ENCODE results near the gene STK32C. TPM values are rescaled to one million over a fixed set of nuclear protein-coding genes. Genes with fewer than 3 reads are reported as not detected.

The STK32C gene
- total and polyA plus RNA-seq, 4 donors = 4.9 to 12.4 (median 9.7) TPM

DNA sequence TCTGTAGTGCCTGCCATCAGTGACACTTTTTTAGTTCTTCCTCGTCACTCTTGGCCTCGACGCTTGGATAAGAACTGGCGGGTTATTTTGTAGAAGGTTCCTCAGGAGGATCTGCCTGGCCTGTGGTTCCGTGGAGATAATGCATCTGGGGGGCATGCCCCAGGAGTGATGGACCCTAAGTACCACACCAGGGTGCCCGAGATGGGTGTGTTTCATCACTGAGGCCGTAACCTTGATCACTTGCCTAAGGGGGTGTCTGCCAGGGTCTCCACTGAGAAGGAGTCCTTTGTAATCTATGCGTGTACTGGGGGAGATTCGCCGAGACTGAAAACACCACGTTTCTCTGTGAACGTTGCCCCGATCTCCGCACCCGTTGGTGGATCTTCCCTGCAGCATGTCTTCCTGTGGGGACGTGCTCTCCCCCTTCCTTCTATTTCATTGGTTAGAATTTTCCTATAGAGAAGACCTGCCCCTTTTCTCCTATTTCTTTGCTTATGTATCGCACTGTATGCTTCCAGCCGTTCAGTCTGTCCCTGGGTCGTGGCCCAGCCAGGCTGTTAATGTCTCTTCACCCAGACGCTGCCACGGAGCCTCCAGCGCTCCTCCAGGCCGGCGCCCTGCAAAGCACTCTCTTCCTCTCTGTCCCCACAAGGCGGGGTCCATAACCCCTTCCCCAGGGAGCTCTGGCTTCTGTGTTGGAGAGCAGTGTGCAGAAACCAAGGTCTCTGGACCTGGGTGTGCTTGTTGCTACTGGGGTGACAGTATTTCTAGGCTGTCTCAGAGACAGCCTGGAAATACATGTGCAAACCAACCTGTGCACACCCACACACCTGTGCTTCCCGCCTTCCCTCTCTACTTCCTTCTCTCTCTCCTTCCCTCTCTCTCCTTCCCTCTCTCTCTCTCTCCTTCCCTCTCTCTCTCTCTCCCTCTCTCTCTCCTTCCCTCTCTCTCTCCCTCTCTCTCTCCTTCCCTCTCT, 135.4 kb downstream of the STK32C start:
- ATAC-seq (ENCODE audit: low FRiP score) = no peak
- Histone ChIP-seq H3K9me3 (ENCODE audit: control insufficient read depth, low read length) (no peaks in the 10 kb centered on the region), H3K27me3 (ENCODE audit: control insufficient read depth in 1 of 2, insufficient read depth in 2 of 2, low read length in 1 of 2) (no peaks in the 10 kb centered on the region), H3K36me3 (ENCODE audit: control insufficient read depth in 1 of 2, insufficient read depth in 2 of 2, low read length in 1 of 2) (no peaks in the 10 kb centered on the region), H3K4me3 (ENCODE audit: low read length in 2 of 2) (no peak overlapping the region), H3K27ac (ENCODE audit: low read depth in 1 of 2, low read length in 2 of 2) (no peak overlapping the region), H3K4me1 (ENCODE audit: control insufficient read depth in 1 of 2, insufficient read depth in 2 of 2, low read length in 2 of 2) (no peaks in the 10 kb centered on the region)
- 60 to 66% methylated on average over 26 of the region's 26 CpGs for WGBS, 2 donors
- intact Hi-C loops (cut with DNase I) = no loop called here
- DNase-seq = peak; percentile 29 to 52

GRCh38 chr10:132170561-132171361, 137.0 kb downstream of the STK32C start:
- no peaks in the 10 kb centered on the region for H3K27me3 ChIP-seq (ENCODE audit: control insufficient read depth in 1 of 2, insufficient read depth in 2 of 2, low read length in 1 of 2)
- DNase-seq (peak; percentile 26 to 69), ATAC-seq (ENCODE audit: low FRiP score) (no peak)
- H3K27ac ChIP-seq (ENCODE audit: low read depth in 1 of 2, low read length in 2 of 2) = no peak overlapping the region
- H3K36me3 ChIP-seq (ENCODE audit: control insufficient read depth in 1 of 2, insufficient read depth in 2 of 2, low read length in 1 of 2) = no peaks in the 10 kb centered on the region
- H3K4me1 ChIP-seq (ENCODE audit: control insufficient read depth in 1 of 2, insufficient read depth in 2 of 2, low read length in 2 of 2) = no peaks in the 10 kb centered on the region
- H3K4me3 ChIP-seq (ENCODE audit: low read length in 2 of 2) = no peak overlapping the region
- H3K9me3 ChIP-seq (ENCODE audit: control insufficient read depth, low read length) = no peaks in the 10 kb centered on the region
- WGBS, 2 donors = 69% methylated on average over 36 of the region's 36 CpGs
- intact Hi-C loops (cut with DNase I) = no loop called here

- peak; percentile 42 to 73 for DNase-seq
- WGBS, 2 donors = 86 to 87% methylated on average over 46 of the region's 46 CpGs
Measured at GRCh38 chr10:132169766-132170560, 137.8 kb downstream of the STK32C start.

DNA sequence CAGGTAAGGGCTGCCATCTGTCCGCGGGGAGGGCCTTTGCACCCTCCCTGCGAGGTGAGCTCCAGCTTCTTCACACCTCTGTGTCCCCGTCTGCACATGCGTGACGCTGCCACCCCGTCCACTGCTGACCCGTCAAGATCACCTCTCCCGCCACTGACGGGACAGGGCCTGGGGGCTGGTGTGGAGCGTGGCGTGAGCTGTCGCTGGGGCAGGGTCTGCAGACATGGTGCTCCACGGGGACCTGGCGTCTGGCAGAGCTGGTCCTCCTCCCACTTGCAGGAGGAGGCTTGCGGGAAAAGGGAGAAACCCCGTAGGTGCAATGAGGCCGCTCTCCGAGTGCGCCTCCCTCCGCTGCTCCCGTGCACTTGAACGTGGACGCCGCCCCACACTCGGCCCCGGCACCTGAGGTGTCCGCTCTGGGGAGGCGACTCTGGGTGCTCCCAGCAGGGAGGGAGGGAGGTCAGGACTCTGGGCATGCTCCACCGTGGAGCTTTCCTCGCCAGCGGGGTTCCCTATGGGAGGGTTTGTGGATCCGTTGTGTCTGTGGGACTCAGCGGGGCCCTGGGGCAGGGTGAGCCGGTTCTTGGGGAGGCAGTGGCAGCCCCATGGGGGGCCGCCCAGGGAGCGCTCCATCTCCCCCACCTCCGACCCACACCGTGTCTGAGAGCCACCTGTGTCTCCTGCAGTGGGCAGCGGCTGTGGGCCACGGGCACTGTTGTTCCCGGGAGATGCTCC, 138.6 kb downstream of the STK32C start:
- intact Hi-C loops (cut with DNase I) = no loop called here
- Histone ChIP-seq H3K36me3 (ENCODE audit: control insufficient read depth in 1 of 2, insufficient read depth in 2 of 2, low read length in 1 of 2) (no peaks in the 10 kb centered on the region), H3K4me3 (ENCODE audit: low read length in 2 of 2) (no peak overlapping the region), H3K27ac (ENCODE audit: low read depth in 1 of 2, low read length in 2 of 2) (no peak overlapping the region), H3K4me1 (ENCODE audit: control insufficient read depth in 1 of 2, insufficient read depth in 2 of 2, low read length in 2 of 2) (no peaks in the 10 kb centered on the region), H3K27me3 (ENCODE audit: control insufficient read depth in 1 of 2, insufficient read depth in 2 of 2, low read length in 1 of 2) (no peaks in the 10 kb centered on the region), H3K9me3 (ENCODE audit: control insufficient read depth, low read length) (no peaks in the 10 kb centered on the region)
- no peak for ATAC-seq (ENCODE audit: low FRiP score)
- WGBS, 2 donors = 90% methylated on average over 42 of the region's 42 CpGs
- peak; percentile 31 to 63 for DNase-seq

More at GRCh38 chr10:132169766-132170560, 137.8 kb downstream of the STK32C start:
- intact Hi-C loops (cut with DNase I) = no loop called here
- Histone ChIP-seq H3K4me3 (ENCODE audit: low read length in 2 of 2) (no peak overlapping the region), H3K9me3 (ENCODE audit: control insufficient read depth, low read length) (no peaks in the 10 kb centered on the region), H3K4me1 (ENCODE audit: control insufficient read depth in 1 of 2, insufficient read depth in 2 of 2, low read length in 2 of 2) (no peaks in the 10 kb centered on the region), H3K27me3 (ENCODE audit: control insufficient read depth in 1 of 2, insufficient read depth in 2 of 2, low read length in 1 of 2) (no peaks in the 10 kb centered on the region), H3K27ac (ENCODE audit: low read depth in 1 of 2, low read length in 2 of 2) (no peak overlapping the region), H3K36me3 (ENCODE audit: control insufficient read depth in 1 of 2, insufficient read depth in 2 of 2, low read length in 1 of 2) (no peaks in the 10 kb centered on the region)
- no peak for ATAC-seq (ENCODE audit: low FRiP score)

- WGBS, 2 donors = 79 to 84% methylated on average over 27 to 28 of the region's 28 CpGs
- intact Hi-C loops (cut with DNase I) = no loop called here
- peak; percentile 33 to 68 for DNase-seq
- no peaks in the 10 kb centered on the region for H3K4me1 ChIP-seq (ENCODE audit: control insufficient read depth in 1 of 2, insufficient read depth in 2 of 2, low read length in 2 of 2)
- no peak overlapping the region for H3K4me3 ChIP-seq (ENCODE audit: low read length in 2 of 2)
- no peak overlapping the region for H3K27ac ChIP-seq (ENCODE audit: low read depth in 1 of 2, low read length in 2 of 2)
- no peaks in the 10 kb centered on the region for H3K9me3 ChIP-seq (ENCODE audit: control insufficient read depth, low read length)
- no peaks in the 10 kb centered on the region for H3K36me3 ChIP-seq (ENCODE audit: control insufficient read depth in 1 of 2, insufficient read depth in 2 of 2, low read length in 1 of 2)
- ATAC-seq (ENCODE audit: low FRiP score) = no peak
- H3K27me3 ChIP-seq (ENCODE audit: control insufficient read depth in 1 of 2, insufficient read depth in 2 of 2, low read length in 1 of 2) = no peaks in the 10 kb centered on the region
Measured at GRCh38 chr10:132168571-132169030, 139.1 kb downstream of the STK32C start.

GRCh38 chr10:132167976-132168375, 139.8 kb downstream of the STK32C start:
- Histone ChIP-seq H3K27me3 (ENCODE audit: control insufficient read depth in 1 of 2, insufficient read depth in 2 of 2, low read length in 1 of 2) (no peaks in the 10 kb centered on the region), H3K9me3 (ENCODE audit: control insufficient read depth, low read length) (no peaks in the 10 kb centered on the region), H3K4me3 (ENCODE audit: low read length in 2 of 2) (no peak overlapping the region), H3K36me3 (ENCODE audit: control insufficient read depth in 1 of 2, insufficient read depth in 2 of 2, low read length in 1 of 2) (no peaks in the 10 kb centered on the region), H3K4me1 (ENCODE audit: control insufficient read depth in 1 of 2, insufficient read depth in 2 of 2, low read length in 2 of 2) (no peaks in the 10 kb centered on the region), H3K27ac (ENCODE audit: low read depth in 1 of 2, low read length in 2 of 2) (no peak overlapping the region)
- DNase-seq (peak; percentile 33 to 51), ATAC-seq (ENCODE audit: low FRiP score) (no peak)
- intact Hi-C loops (cut with DNase I) = no loop called here
- 81 to 84% methylated on average over 17 of the region's 17 CpGs for WGBS, 2 donors

DNA sequence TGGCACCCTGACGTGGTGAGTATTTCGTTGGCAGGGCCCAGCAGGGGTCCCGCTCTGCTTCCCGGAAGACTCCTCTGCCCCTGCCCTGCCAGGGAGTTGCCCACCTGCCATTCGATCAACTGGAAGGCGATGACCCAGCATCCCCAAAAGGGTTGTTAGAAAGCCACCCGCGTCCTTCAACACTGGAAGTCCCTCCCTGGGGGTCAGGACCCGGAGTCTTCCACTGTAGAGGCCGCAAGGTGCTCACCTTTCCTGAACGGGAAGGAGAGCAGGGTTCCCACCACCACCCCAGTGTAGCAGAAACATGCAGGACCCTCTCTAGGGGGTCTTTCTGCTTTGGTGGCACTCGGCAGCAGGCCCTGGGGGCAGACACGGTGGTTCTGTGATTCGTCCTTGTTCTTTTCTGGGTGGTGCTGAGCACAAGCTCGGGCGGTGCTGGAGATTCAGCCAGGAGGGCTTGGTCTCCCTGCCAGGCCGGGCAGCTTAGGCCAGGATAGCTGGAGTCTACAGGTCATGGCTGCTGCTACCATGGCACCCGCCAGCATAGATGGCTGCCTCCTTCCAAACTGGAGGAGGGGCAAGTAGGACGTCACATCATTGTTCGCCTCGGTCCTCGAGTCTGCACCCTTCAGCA, 140.6 kb downstream of the STK32C start:
- Histone ChIP-seq H3K4me3 (ENCODE audit: low read length in 2 of 2) (no peak overlapping the region), H3K27ac (ENCODE audit: low read depth in 1 of 2, low read length in 2 of 2) (no peak overlapping the region), H3K27me3 (ENCODE audit: control insufficient read depth in 1 of 2, insufficient read depth in 2 of 2, low read length in 1 of 2) (no peaks in the 10 kb centered on the region), H3K36me3 (ENCODE audit: control insufficient read depth in 1 of 2, insufficient read depth in 2 of 2, low read length in 1 of 2) (no peaks in the 10 kb centered on the region), H3K4me1 (ENCODE audit: control insufficient read depth in 1 of 2, insufficient read depth in 2 of 2, low read length in 2 of 2) (no peaks in the 10 kb centered on the region), H3K9me3 (ENCODE audit: control insufficient read depth, low read length) (no peaks in the 10 kb centered on the region)
- ATAC-seq (ENCODE audit: low FRiP score) (no peak), DNase-seq (peak; percentile 26 to 57)
- WGBS, 2 donors = 78 to 84% methylated on average over 22 of the region's 22 CpGs
- intact Hi-C loops (cut with DNase I) = no loop called here
